HG03342 (cell line): ENCODE measurements around the gene HOXB3.

Experiments
- ATAC-seq: cut with Tn5 transposase; IDR thresholded peaks from one replicate; pipeline ENCODE4 v1.9.1; 2021; ENCODE audit warnings: mild to moderate bottlenecking, moderate library complexity; ENCODE audit not compliant: unreplicated experiment

HOXB3 gene

DNA sequence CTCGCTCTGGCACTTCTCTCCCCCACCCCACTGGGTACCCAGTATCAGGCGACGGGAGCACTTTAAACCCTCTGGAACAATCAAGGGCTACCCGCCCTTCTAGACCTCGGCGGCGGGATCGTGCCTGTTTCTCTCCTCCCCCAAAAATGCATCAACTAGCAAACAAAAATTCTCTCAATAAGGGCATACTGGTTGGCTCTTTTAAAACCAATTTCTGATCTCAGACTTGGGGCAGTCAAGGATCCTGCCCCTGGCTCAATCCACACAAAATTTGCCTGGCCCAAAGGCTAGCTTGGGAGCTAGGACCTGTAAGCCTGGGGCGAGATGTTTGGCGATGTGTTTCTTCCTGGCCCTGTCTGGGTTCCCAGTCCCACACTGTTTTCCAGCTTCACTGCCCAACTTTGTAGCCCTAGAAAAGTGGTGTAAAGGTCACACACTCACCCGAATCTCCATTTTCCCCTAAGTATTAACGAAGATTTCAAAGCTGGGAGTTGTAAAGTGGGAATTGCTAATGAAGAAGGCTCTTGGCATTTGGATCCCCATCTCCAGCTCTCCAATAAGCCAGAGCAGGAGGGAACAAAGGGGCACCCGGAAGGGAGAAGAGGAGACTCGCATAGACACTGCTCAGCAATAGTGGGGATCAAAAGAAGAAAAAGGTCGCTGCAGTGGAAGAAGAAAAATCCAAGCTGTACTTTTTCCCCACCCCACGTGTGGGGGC is 30.8 kb downstream of the HOXB3 start:
- no peak for ATAC-seq

DNA sequence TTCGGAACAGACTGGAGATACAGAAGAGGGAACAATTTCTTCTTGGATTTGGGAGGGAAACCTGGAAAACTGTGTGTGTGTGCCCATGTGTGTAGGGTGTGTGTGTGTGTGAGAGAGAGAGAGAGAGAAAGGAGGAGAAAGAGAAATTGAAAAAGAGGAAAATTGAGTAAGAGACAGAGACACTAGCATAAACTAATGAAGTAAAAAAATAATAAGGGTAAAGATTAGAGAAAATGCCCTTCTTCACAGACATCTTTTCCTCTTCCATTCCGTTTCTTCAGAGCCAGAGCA is 31.3 kb downstream of the HOXB3 start:
- no peak for ATAC-seq

DNA sequence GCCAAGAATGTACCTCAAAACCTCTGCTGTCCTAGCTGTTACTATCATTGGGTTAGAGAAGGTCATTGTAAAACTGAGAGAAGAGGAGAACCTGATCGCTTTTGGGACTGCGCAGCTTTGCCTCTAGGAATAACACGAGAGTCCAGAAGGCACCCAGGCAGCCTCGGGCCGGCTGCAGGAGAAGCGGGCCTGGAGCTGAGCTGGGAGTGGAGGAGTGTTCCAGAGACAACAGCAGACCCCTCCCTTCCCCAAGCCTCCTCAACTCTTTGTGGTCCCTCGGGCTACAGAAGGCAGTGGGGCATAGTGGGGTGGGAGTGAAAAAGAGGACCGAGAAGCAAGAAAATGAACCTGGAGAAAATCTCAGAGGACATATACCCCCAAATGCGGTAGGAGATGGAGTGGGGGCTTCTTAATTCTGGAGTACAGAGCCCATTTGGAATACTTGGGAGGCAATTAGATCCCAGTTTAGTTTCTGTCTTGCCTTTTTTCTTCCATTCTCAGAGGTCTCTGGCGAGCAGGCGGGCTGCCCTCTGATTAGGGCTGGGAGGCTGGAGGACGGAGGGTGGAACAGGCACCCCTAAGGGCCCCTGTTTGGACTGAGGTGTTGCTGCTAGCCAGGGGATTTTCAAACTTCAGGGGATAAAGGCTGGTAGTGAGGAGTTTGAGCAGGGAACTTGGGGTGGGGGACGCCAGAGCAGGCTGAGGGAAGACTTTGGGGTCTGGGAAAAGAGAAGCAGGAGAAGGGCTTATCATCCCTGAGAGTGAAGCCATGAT is 31.8 kb downstream of the HOXB3 start:
- ATAC-seq: no peak

DNA sequence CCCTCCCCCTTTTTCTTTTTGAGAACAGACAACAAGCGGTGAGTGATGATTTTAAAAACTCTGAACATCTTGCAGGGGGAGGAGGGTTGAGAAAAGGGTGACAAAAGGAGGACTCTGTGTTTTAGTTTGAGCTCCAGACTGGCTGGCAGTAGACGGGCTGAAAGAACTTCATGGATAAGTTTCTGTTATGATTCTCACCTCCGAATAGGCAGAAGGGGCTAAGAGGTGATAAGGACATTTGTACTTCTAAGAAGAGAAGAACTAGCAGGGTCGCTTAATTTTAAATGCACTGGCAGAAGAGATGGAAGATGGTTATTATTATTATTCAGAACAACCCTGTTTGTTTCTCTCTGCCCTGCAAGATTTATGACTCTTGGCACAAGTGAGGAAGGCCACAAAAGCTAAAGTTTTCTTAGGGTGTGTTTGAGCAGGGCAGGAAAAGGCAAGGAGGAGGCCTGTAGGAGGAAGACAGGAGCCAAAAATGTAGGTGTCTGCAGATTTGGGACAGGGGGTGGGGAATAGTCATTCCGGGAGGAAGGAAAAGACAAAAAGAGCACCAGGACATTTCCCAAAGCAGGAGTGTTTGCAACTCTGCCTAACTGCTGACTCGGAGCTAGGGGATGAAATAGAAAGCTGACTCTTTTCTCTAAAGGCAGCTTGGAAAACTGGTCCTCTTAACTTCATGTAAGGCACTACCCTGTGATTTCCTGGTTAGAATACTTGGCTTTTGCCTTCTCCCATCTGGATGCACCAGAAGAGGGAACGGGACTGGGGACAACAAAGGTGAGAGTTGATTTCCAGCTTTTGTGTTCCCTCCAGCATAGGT is 33.3 kb downstream of the HOXB3 start:
- no peak for ATAC-seq

DNA sequence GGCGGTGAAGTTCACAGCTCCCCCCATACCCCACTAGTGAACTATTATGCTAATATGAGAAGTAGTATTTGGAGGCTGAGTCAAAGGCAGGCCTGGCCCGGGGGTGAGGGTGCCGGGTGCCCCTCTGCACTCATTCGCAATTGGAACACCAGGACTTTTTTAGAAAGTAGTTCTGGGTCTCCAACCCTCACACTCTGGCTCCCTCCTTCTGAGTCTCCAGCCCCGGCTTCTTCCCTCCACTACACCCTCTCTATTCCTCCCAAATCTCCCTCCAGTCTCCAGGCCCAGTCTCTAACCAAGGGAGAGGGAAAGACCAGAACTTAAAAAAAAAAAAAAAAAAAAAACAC is 33.8 kb downstream of the HOXB3 start:
- ATAC-seq: no peak

DNA sequence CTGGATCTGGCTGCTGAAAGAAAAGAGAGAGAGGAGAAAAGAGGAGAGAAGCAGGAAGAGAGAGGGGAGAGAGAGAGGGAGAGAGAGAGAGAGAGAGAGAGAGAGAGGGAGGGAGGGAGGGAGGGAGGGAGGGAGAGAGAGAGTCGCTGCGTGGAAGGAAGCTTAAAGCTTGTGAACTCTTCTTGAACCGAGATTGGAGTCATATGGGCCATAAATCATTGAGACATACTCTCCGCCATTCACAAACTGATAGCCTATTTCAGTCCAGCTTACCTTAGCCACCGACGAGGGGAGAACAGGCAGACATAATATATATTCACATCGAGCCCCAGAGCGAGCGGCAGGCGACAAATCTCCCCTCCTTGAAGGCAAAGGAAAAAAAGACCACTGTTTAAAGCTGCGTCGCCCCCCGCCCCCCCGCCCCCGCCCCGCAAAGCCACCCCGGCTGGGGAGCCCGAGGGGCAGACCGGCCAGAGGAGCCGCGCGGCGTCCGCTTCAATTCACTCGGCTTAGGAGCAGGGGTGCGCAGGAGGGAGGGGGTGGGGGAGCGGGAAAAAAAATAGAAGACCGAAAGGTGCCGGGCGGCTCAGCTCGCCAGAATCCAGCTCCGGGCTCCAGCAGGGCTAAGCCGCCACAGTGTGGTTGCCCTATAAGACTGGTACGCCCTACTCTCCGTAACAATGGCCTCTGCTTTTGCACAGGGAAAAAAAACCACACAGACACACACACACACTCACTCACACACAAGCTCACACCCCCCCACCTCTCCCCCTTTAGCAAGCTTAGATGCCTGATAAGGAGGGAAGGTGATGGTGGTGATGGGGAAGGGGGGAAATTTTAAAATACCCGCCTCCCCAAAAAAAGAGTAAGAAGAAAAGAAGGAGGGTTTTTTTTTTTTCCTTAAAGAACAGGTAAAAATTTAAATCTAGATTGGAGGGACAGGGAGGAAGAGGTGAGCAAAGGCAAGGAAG is 34.5 kb downstream of the HOXB3 start:
- ATAC-seq: no peak

DNA sequence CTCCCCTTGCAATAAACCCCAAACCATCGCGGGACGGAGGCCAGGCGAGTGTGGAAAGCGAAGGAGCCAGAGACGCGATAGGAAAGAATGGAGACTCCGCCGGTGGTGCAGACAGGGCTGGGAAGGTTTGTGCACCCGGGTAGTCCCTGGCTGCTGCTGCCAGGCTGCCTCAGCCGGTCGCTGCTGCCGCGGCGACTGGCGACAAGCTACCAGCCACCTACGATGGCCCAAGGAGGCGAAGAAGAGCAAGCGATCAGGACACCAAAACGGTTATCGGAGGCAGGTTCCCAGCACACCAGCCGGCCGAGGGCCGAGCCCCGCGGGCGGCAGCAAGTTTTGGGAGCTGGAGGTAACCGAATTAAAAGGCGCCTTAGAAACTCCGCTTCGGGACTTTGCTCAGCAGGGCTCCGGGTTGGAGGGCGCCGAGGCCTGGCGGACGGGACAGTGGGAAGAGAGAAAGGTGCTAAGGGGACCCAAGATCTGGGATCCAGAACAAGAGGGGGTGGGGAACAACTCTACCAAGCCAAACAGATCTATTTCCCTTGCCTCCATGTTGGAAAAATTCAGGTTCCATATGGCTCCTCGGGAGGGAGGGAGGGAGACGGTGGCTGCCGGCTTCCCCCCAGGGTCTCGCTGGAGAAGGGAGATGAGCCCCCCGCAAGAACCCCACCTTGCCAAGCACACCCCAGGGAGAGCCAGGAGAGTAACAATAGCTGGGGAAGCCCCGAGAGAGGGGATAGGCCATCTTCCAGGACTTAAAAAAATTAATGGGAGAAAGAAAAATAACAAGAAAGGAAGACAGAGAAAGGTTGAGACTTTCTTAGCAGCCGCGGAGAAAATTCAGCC is 35.4 kb downstream of the HOXB3 start:
- ATAC-seq: no peak

DNA sequence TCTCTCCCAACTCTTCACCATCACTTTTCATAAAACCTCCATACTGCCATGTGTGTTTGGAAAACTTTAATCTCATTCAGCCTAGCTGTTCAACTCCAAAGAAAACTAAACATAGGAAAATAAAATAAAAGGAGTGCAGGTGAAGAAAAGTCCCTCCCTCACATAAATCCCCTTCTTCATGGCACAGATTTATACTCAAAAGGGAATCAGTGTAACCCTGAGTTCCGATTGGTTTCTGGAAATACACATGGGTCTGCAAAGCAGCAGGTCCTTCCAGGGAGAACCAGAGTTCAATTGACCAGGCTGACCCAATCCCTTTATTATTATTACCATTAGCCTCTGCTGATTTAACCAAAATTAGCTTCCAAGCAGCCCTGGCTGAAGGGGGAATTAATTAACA is 36.2 kb downstream of the HOXB3 start:
- no peak for ATAC-seq

DNA sequence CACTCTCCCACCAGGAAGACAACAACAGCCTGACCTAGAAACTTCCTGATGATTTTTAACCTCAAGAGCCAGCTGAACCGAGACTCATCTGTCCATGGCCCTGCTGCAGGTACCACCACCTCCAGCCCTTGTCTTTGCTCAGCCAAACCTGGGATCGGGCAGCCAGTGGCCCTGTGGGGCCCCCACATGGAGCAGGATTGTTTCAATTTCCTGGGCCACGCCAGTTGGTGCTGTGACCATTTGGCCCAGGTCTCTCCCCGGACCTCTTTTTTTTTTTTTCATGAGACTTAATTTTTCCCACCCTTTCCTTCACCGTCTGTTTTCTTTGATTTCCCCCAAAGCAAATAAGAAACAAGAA is 36.9 kb downstream of the HOXB3 start:
- ATAC-seq: no peak

DNA sequence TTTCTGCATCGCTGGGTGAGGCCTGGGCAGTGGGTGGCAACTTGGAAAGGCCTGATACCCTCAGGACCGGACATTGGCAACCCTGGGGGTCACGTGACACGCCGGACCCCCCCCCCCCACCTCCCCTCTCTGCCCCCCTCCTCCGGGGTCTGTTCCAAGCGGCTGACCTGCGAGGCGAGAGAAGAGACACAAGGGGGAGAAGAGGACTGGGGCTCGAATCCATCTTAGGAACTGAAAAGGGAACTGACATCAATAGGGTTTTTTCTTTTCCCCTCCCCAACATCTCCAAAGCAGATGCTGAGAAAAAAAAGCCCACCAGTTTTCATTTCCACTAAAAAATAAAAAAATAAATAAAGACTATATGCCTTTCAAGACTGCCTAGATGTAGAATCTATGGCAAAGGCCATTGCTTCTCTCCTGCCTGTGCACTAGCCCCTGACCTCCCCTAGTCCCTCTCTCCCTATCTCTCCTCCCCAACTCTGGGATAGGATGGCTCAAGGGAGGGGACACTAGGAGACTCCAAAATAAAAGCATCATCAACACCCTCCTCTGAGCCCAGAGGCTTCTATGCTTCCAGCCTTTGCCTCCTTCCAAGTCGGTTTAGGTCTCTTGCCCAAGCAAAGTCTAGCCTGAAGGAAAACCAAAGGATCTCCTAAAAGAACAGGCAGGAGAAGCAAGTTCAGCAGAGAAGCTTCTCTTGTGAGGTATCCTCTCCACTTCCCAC is 37.4 kb downstream of the HOXB3 start:
- no peak for ATAC-seq

DNA sequence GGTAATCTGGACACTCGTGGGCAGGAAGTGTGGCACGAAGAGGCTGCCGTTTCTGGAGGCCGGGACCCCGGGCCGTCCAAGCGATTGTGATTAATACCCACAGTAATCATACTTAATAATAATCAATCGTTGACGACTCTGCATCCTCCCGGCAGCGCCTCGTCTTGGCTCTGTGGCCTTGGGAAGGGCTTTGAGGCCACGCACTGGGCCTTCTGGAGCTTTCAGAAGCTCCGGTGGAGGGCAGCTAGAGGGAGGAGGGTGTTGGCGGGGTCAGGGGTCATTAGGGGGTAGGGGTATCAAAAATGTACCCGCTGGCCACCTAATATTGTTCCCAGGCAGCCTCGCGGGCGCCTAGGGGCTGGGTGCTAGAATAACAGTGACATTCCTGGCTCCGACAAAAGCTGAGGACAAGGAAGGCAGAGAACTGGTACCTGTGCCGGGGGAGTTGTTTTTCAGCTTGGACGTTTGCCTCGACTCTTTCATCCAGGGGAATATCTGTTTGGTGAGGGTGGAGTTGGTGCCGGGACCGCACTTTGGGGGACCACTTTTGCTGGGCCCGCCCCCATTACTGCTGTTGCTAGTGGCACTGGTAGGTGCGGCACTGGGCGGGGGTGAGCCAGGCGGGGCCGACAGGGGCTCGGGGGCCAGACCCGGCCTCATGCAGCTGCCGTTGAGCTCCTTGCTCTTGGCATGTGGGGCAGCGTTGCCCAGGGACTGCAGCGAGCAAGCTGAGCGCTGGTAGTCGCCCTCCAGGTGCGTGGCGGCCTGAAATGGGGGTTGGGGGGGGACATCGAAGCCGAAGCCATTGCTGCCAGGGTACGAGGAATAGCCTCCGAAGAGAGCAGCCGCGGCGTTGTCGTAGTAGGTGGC is 38.2 kb downstream of the HOXB3 start:
- no peak for ATAC-seq

DNA sequence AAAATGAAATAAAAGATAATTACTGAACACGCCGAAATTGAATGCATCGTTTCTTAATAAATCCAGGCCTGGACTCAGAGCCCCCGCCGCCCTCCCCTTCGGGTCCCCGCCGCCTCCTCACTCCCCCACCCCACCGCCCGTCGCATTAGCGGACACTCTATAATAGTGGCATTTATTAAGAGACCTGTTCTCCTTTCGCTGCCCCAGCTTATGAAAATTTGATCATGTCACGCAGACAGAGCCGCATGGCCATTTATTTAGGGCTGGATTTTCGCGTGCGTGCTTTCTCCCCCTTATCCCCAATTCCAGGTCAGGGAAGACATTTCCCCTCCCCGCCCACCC is 38.9 kb downstream of the HOXB3 start:
- ATAC-seq: no peak

DNA sequence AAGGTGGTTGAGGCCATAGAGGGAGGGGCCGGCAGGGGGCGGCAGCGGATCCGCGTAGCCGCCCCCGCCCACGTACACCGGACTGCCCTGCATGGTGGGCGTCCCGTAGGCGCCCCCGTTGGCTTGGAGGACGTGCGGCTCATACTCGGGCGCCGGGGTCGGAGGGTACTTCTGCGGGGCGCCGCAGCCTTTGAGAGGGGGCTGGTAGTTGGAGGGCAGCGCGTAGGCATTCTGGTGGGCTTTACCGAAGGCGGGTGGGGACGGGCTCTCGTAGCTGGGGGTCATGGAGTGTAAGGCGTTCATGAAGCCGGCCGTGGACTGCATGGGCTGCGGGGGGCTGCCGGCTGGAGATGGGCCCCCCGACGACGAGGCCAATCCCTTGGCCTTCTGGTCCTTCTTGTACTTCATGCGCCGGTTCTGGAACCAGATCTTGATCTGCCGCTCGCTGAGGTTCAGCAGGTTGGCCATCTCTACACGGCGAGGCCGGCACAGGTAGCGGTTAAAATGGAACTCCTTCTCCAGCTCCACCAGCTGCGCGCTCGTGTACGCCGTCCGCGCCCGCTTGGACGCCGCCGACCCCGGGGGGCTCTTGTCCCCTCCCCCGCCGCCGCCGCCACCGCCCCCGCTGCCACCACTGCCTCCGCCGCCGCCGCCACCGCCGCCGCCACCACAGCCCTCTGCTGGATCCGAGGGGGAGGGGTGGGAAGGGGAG is 39.4 kb downstream of the HOXB3 start:
- no peak for ATAC-seq

DNA sequence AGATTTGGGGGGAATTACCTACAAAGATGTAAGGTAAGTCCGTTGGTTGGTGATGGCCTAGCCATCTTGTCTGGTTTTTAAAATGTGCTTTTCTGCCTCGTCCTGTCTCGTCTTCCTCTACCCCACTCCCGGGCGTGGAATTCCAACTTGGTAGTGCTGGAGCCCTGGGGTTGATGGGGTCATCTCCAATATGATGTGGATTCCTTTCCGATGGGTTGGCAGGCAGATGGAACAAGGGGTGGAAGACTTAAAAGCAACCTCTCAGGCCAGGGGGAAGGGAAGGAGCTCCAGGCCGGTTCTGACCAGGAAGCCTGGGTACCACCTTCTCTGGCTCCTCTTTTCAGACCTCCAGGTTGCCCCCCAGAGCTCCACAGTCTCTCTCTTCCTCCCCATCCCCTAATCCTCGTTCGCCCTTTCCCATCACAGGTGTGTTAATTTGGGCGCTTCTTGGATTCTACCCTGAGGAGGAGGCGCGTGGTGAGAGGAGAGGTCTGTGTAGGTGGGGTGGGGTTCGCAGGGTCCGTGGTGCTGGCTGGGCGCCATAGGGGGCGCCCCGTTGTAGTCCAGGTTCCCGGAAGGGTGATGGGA is 40.0 kb downstream of the HOXB3 start:
- ATAC-seq: no peak

DNA sequence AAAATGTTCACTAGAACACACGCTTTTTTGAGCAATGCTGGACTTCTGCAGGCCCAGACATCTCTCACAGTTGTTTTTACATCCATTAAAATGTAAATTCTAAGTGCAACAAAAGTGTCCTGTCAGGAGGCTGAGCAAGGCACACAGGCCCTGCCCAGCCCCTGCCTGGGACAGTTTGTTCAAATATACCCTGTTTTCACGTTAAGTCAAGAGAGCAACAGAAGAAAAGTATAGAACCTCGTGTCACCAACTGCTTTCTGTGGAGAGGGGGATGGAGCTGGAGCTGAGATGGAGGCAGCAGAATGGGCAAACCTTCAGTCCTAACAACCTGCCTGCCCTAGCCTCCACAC is 40.8 kb downstream of the HOXB3 start:
- ATAC-seq: no peak

DNA sequence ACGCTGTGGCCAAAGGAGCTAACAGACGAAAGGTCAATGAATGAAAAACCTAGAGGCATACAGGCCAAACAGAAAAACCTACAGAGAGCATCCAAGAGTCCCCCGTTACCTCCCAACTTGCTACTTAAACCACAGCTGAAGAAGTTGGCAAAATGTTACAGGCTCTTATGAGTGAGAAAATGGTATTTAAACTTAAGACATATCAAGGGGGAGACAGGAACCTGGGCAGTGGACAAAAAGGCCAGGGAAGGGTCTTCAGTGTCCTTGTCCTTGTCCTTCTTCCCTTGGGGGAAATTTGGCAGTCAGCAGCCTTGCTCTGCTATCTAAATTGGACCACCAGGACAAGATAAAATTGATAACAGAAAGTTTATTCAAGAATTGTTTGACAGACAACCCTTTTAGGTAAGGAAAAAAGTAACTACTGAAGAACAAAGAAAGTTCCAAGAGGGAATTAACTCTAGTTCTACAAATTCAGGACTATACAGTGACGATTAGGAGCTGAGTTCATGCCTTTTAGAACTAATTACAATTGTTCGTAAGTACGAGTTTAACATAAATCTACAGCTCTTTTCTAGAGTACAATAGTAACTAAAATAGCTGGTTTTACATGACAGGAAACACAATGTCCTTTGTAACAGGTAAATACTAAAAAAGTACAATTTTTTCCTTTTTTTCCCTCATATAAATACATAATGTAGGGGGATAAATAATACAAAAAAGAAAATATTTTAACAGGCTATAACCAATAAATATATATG is 41.3 kb downstream of the HOXB3 start:
- no peak for ATAC-seq
